NCI-H446 treated with DMSO at 0.1 percent for 48 hours (cell line): ENCODE data around the gene MTG1.

Source experiments
- DNase-seq: peaks from one replicate; lab custom pipeline; 2025; lab: John Stamatoyannopoulos, UW

The MTG1 gene, protein sequence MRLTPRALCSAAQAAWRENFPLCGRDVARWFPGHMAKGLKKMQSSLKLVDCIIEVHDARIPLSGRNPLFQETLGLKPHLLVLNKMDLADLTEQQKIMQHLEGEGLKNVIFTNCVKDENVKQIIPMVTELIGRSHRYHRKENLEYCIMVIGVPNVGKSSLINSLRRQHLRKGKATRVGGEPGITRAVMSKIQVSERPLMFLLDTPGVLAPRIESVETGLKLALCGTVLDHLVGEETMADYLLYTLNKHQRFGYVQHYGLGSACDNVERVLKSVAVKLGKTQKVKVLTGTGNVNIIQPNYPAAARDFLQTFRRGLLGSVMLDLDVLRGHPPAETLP

DNA sequence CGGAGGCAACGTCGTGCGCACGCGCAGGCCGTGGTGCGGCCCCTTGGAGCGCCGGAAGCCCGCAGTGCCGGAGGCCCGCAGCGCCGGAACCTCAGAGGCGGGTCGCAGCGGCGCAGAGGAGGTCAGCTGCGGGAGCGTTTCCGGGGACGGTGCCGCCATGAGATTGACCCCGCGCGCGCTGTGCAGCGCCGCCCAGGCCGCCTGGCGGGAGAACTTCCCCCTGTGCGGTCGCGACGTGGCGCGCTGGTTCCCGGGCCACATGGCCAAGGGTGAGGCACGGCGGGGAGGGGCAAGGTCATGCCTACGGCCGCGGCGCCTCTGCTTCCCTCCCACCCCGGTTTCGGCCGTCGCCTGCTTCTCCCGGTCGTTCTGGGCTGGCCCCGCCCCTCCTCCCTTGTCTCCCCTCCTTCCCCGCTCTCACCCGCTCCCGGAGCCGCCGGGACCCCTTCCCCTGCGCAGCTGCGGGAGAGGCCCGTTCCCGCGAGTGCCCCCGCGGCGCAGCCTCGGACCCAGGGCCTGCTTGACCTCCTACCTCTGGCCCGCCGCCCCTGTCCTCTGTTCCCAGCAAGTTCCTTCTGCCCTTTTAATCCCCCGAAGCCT, at the start of gene MTG1:
TSS of gene MTG1 (plus strand) at position 94 of the 600 bp plus-strand sequence. CDS start at position 158, 64 bp downstream.
- peak; percentile 45 for DNase-seq

DNA sequence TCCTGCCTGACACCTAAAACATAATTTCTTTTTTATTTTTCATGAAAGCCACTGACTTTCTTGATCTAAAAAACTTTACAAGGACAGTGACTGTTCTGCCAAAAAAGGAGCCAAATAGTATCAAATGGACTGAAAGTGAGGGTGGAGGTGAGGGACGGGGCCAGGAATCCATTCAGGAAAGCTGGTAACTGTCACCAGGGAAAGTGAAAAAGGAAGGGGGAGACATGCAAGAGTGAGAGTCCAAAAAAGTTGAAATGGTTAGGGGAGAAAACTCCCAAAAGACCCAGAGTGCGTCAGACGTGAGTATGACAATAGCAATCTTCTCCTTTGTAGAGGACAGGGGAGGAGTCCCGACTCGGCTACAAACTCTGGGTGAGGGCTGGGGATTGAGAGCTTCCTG, 49.7 kb upstream of the MTG1 start:
- no peak for DNase-seq

- no peak for DNase-seq
Measured at GRCh38 chr10:133346413-133346812, 47.5 kb upstream of the MTG1 start.

GRCh38 chr10:133347710-133348517, 46.0 kb upstream of the MTG1 start:
- DNase-seq, result no peak

- DNase-seq, result no peak
Measured at GRCh38 chr10:133349160-133349568, 44.8 kb upstream of the MTG1 start.

- DNase-seq, result no peak
Measured at GRCh38 chr10:133349577-133350011, 44.4 kb upstream of the MTG1 start.

GRCh38 chr10:133350283-133350949, 43.5 kb upstream of the MTG1 start:
- DNase-seq, result no peak

DNA sequence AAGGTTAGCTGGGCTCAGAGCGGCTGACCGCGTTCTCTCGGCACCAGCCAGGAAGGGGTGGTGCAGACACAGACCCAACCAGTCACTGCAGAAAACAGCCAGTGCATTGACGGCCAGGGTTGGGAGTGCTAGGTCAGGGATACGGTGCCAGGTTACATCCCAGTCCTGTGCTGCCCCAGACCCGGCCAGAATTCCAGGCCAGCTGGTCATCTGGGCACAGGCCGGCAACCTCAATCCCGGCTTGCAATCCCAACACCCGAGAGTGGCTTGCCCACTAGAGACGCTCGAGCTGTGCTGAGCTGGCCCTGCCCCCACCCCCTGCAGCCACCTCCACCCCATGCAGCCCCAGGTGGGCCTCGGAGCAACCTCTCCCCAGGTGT, 43.0 kb upstream of the MTG1 start:
- no peak for DNase-seq

DNA sequence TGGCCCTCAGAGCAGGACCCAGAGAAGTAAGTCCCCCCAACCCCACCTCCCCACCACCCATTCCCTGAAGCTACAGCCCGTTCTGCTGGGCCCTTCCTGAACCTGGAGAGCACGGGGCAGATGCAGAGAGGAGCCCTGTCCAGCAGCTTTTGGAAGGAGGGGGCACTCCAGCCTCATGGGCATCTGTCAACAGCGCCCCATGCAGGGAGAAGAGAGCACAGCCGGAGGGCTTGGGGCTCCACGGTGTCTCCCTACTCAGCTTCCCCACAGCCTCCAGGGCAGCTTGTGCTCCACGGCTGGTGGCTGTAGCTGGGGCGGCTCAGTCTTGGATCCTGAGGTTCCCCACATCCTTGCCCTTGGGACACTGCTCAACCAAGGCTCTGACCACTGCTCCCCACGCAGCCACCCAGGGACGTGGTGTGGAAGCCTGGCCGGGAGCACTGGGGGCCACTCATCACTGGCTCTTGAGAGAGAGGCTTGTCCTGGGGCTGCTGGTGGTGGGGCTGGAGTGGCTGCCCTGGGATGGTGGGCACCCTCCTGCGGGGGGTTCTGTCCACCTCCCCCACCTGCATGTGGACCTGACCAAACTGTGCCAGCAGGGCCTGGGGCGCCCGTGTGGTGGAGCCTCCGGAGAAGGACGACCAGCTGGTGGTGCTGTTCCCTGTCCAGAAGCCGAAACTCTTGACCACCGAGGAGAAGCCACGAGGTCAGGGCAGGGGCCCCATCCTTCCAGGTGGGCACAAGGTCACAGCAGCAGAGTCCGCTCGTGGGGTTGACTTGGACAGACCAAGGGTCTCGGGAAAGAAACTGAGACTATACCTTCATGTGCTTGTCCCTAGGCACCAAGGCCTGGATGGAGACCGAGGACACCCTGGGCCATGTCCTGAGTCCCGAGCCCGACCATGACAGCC, 42.3 kb upstream of the MTG1 start:
- no peak for DNase-seq

DNA sequence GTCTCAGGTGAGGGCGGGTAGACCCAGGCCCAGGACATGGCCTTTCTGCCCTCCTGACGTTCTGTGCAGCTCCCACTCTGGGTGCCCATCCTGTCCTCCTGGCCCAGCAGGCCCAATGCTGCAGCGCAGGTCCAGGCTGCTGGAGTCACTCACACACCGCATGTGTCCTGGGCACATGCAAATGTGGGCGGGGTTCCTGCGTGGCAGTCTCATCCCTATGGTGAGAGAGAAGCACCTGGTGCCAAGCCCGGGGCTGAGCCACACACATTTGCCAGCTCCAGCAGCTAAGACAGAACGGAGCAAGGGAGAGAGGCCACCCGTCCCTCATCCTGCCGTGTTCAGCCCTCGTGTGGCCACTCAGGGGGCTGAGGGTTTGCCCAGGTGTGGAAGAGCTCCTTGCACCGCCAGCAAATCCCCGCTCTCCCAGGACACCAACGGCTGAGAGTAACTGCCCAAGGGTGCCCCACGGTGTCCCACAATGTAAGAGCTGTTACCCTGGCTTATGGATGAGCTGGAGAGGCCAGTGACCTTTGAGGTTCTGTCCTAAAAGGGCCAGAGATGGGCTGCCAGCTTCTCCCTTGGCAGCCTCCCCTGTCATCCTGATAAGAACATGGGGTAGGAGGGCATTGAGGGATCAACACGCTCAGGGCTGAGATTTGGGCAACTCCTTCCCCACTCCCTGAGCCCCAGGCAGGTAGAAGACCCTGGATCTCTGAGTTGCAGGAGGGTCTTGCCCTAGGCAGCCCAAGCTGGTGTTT, 40.6 kb upstream of the MTG1 start:
- no peak for DNase-seq

- no peak for DNase-seq
Measured at GRCh38 chr10:133353988-133354605, 39.9 kb upstream of the MTG1 start.

DNA sequence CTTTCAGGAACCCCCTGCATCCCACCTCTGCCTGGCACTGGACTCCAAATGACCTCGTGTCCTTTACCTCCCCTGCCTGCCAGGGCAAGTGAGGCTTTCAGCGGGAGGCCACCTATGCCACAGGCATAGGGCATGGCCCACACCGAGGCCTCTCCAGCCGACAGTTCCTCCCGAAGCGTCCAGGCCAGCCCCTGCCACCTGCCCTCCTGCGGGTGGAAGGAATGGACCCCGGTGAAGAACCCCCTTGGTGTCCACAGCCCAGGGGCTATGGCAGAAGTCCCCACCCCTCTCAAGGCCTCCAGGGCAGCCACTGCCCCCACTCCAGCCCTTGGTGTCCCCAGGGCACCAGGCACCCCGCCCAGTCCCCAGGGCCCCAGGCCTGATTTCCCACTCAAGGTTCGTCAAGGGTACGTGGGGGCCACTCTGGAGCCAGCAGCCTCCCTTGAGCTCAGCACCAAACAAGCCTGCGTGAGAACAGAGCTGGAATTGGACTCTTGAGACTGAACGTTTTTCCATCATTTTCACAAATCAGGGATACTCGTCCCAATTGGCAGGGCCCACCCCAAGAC, 39.2 kb upstream of the MTG1 start:
- no peak for DNase-seq

DNA sequence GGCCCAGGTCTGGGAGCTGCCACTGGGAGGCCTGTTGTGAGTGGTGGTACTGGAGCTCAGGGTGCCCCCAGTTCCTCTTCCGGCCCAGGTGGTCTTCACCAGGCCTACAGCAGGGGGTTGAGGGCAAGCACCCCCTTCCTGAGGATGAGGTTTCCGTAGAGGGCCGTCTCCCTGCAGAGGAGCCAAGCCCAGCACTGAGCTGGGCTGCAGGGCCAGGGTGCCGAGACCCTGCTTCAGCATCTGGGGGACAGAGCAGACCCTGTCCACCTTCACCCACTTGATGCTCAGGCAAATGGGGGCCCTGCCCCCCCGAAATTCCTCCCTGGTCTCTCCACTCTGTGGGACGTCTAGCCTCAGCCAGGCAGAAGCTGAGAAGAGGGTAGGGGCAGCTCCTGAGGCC, 38.7 kb upstream of the MTG1 start:
- no peak for DNase-seq

DNA sequence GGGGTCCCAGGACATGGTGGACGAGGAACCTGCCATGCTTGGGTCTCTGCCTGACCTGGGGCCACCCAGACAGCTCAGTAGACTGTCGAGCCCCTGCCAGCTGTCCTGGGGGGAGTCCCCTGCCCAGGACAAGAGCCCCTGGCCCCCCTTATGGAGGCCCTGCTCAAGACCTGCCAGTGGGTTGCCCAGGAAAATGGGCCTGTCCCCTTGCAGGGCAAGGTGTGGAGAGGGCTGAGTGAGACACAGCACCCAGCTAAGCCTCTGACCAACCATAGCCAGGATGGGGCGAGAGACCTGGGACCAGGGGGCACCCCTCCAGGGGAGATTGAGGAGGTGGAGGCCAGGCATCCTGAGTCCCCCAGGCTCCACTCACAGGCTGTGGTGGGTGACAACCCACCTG, 38.0 kb upstream of the MTG1 start:
- DNase-seq, result no peak

- no peak for DNase-seq
Measured at GRCh38 chr10:133356549-133357284, 37.2 kb upstream of the MTG1 start.

GRCh38 chr10:133357285-133358161, 36.4 kb upstream of the MTG1 start, which contains the start of gene FUOM:
Gene FUOM (minus strand): TSS chr10:133358019. CDS start chr10:133358007, 12 bp downstream.
- no peak for DNase-seq

GRCh38 chr10:133358162-133358924, 35.6 kb upstream of the MTG1 start:
- DNase-seq, result no peak
